Keratinocyte (primary cell): Measurements from ENCODE around the gene IMPDH1. TPM values are rescaled to one million over a fixed set of nuclear protein-coding genes. Genes with fewer than 3 reads are reported as not detected.

ENCODE experiments used
- DNase-seq: peaks from one replicate; pipeline ENCODE4 v3.0.0-alpha.2; 2011; ENCODE audit warnings: low read depth, missing footprints, low spot score
- FAIRE-seq: peaks from 2 replicates; lab custom pipeline; 2011; peaks lifted over from hg19 to GRCh38; lab: Jason Lieb, UNC
- H2AFZ ChIP-seq: 2 replicates; pipeline ENCODE4 v1.6.0; 2012; ENCODE audit warnings: low read length, control low read depth, inconsistent platforms; ENCODE audit not compliant: control insufficient read depth
- H3K27ac ChIP-seq: 2 replicates; pipeline ENCODE4 v1.5.1; 2011; ENCODE audit warnings: low read length; ENCODE audit not compliant: control insufficient read depth, insufficient read depth
- H3K27me3 ChIP-seq: 3 replicates; pipeline ENCODE4 v1.6.0; 2011; ENCODE audit warnings: low read length; ENCODE audit not compliant: control insufficient read depth, insufficient read depth; ENCODE audit errors: extremely low read depth
- H3K36me3 ChIP-seq, 2 experiments: 2 replicates in 1 of 2; 3 replicates in 1 of 2; pipeline ENCODE4 v1.5.1; 2011; ENCODE audit warnings: low read length in 2 of 2, mild to moderate bottlenecking in 1 of 2; ENCODE audit not compliant: control insufficient read depth in 2 of 2, insufficient read depth in 2 of 2; ENCODE audit errors: extremely low read depth in 1 of 2
- H3K4me1 ChIP-seq: 3 replicates; pipeline ENCODE4 v1.5.1; 2011; ENCODE audit warnings: low read length; ENCODE audit not compliant: control insufficient read depth, insufficient read depth; ENCODE audit errors: extremely low read depth
- H3K4me2 ChIP-seq: 3 replicates; pipeline ENCODE4 v1.6.0; 2011; ENCODE audit warnings: low read depth, low read length; ENCODE audit not compliant: control insufficient read depth, insufficient read depth; ENCODE audit errors: extremely low read depth
- H3K4me3 ChIP-seq, 3 experiments: fragments of 200-600 bp in 1 of 3; sonication (generic) in 1 of 3; 2 replicates in 2 of 3; 3 replicates in 1 of 3; pipeline ENCODE4 v1.5.1; 2011 to 2016; ENCODE audit warnings: low read length in 3 of 3, mild to moderate bottlenecking in 3 of 3, control low read depth in 2 of 3, inconsistent platforms in 1 of 3, low read depth in 1 of 3, mixed read lengths in 1 of 3, mixed run types in 1 of 3, moderate library complexity in 1 of 3; ENCODE audit not compliant: control insufficient read depth in 2 of 3, insufficient read depth in 2 of 3; ENCODE audit errors: extremely low read depth in 1 of 3
- H3K79me2 ChIP-seq: 2 replicates; pipeline ENCODE4 v1.6.0; 2012; ENCODE audit warnings: low read length; ENCODE audit not compliant: control insufficient read depth, insufficient read depth
- H3K9ac ChIP-seq: 3 replicates; pipeline ENCODE4 v1.6.0; 2011; ENCODE audit warnings: low read length; ENCODE audit not compliant: control insufficient read depth, insufficient read depth; ENCODE audit errors: extremely low read depth
- H3K9me1 ChIP-seq: 3 replicates; pipeline ENCODE4 v1.6.0; 2011; ENCODE audit warnings: low read length; ENCODE audit not compliant: control insufficient read depth, insufficient read depth; ENCODE audit errors: extremely low read depth
- H3K9me3 ChIP-seq: 2 replicates; pipeline ENCODE4 v1.5.1; 2012; ENCODE audit warnings: low read depth, low read length; ENCODE audit not compliant: control insufficient read depth
- H4K20me1 ChIP-seq: 3 replicates; pipeline ENCODE4 v1.6.0; 2011; ENCODE audit warnings: low read length; ENCODE audit not compliant: control insufficient read depth, insufficient read depth; ENCODE audit errors: extremely low read depth
- EZH2 ChIP-seq: IDR thresholded peaks from one replicate; pipeline ENCODE4 v1.6.1; 2012; ENCODE audit warnings: inconsistent platforms, mild to moderate bottlenecking, low read length, moderate library complexity
- dilution Hi-C: fragments of 300-500 bp; cut with MboI; formaldehyde crosslinking; loops from one replicate; pipeline ENCODE4 v1.7.0; 2020; ENCODE audit warnings: low sequenced_read_pairs; ENCODE audit not compliant: extremely low pct_ligation_motif_present
- polyA plus RNA-seq, 5 experiments: library from polyadenylated mRNA; depleted of rRNA in 3 of 5; stranded (reverse) in 3 of 5; stranded (forward) in 1 of 5; unstranded in 1 of 5; fragments of >200 nt; gene quantifications; 1 replicate in 1 of 5; 2 replicates in 3 of 5; 3 replicates in 1 of 5; pipeline versions ENCODE4 v1.2.1 to v1.2.3, GENCODE V29; 2011 to 2012; ENCODE audit warnings: missing spikeins in 2 of 5, low read depth in 1 of 5, low replicate concordance in 1 of 5
- TF ChIP-seq, protein P1 (sequence below), 3 experiments: IDR thresholded peaks in 1 of 3; conservative IDR thresholded peaks in 1 of 3; optimal IDR thresholded peaks in 1 of 3; 2 replicates in 2 of 3; 3 replicates in 1 of 3; pipeline versions ENCODE3 to v1.5.1; 2011; ENCODE audit warnings: low read length in 3 of 3, mild to moderate bottlenecking in 3 of 3, moderate library complexity in 2 of 3, control low read depth in 1 of 3, inconsistent platforms in 1 of 3; ENCODE audit not compliant: insufficient read depth in 2 of 3; ENCODE audit errors: extremely low read depth in 1 of 3

The IMPDH1 gene
- polyA plus RNA-seq, 1 donor (not counting 4 experiments of a cell fraction or from before 2014, with no cell fraction given): 56.2 TPM

- Histone ChIP-seq H3K4me3 (no peak overlapping the region), H3K79me2 (no peaks in the 10 kb centered on the region), H3K9me3 (no peaks in the 10 kb centered on the region), H3K27me3 (peaks cover 6% of the 10 kb centered on the region), H3K36me3 (peaks cover 12 to 28% of the 10 kb centered on the region in 2 experiments), H3K9ac (no peak overlapping the region), H2AFZ (no peak overlapping the region), H4K20me1 (no peaks in the 10 kb centered on the region), H3K4me1 (no peaks in the 10 kb centered on the region), H3K27ac (no peak overlapping the region), H3K4me2 (no peak overlapping the region), H3K9me1 (no peaks in the 10 kb centered on the region)
- TF ChIP-seq EZH2: no peak
- TF ChIP-seq, protein P1, sequence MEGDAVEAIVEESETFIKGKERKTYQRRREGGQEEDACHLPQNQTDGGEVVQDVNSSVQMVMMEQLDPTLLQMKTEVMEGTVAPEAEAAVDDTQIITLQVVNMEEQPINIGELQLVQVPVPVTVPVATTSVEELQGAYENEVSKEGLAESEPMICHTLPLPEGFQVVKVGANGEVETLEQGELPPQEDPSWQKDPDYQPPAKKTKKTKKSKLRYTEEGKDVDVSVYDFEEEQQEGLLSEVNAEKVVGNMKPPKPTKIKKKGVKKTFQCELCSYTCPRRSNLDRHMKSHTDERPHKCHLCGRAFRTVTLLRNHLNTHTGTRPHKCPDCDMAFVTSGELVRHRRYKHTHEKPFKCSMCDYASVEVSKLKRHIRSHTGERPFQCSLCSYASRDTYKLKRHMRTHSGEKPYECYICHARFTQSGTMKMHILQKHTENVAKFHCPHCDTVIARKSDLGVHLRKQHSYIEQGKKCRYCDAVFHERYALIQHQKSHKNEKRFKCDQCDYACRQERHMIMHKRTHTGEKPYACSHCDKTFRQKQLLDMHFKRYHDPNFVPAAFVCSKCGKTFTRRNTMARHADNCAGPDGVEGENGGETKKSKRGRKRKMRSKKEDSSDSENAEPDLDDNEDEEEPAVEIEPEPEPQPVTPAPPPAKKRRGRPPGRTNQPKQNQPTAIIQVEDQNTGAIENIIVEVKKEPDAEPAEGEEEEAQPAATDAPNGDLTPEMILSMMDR (optimal IDR thresholded peaks at IDR 0.05 in 1 of 3, IDR thresholded peaks at IDR 0.05 in 1 of 3, conservative IDR thresholded peaks at IDR 0.05 in 1 of 3; ENCODE audit: extremely low read depth in 1 of 3, insufficient read depth in 2 of 3, low read length in 3 of 3): no peak
- no peak for DNase-seq
- dilution Hi-C loops: no loop called here
- no peak for FAIRE-seq
These were observed 16.1 kb downstream of the IMPDH1 start for GRCh38 chr7:128393526-128394330.

DNA sequence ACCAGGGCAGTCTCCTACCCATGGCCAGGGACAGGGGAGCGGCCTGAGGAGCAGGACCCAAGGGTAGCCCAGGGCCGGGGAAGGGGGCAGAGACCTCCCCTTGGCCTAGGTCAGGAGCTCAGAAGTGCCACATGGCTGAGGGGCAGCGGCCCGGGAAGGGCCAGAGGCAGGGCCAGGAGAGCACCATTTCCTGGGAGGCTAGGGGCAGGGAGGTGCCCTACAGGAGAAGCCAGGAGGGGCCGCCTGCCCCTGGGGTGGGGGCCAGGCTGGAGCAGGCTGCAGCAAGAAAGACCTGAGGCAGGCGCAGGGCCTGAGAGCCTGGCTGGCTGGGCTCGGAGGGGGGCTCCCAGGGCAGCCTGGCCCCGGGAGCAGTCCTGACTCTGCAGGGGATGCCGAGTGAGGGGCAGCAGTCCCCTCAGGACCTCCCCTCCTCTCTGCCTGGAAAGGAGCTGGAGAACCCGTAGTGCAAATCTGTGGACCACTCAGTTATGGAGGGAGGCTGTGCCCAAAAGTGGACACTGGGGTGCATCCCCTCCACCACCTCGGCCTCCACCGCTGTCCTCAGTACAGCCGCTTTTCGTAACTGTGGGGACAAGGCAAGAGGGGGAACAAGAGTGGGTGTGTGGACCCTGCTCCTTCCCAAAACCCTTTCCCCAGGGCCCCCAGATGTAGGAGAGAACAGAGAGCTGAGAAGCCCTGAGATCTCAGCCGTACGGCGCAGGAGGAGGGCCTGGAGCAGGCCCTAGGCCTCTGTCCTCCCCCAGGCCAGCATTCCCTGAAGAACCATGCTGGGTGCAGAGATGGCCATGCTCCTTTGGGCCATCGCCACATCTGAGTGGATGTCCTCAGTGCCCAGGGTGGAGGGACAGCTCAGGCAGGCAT is 17.1 kb downstream of the IMPDH1 start:
- DNase-seq (no peak), FAIRE-seq (no peak)
- H3K4me1 ChIP-seq: no peaks in the 10 kb centered on the region
- H3K4me2 ChIP-seq: no peak overlapping the region
- H3K9me1 ChIP-seq: no peaks in the 10 kb centered on the region
- H4K20me1 ChIP-seq: no peaks in the 10 kb centered on the region
- no peak overlapping the region for H3K9ac ChIP-seq
- H3K27ac ChIP-seq: no peak overlapping the region
- H3K4me3 ChIP-seq: no peak overlapping the region
- H3K9me3 ChIP-seq: no peaks in the 10 kb centered on the region
- peaks cover 3 to 23% of the 10 kb centered on the region in 2 experiments for H3K36me3 ChIP-seq
- H3K79me2 ChIP-seq: no peaks in the 10 kb centered on the region
- dilution Hi-C loops: no loop called here
- H3K27me3 ChIP-seq: peaks cover 16% of the 10 kb centered on the region
- H2AFZ ChIP-seq: no peak overlapping the region
- no peak for TF ChIP-seq EZH2
- TF ChIP-seq, protein P1 (optimal IDR thresholded peaks at IDR 0.05 in 1 of 3, IDR thresholded peaks at IDR 0.05 in 1 of 3, conservative IDR thresholded peaks at IDR 0.05 in 1 of 3; ENCODE audit: extremely low read depth in 1 of 3, insufficient read depth in 2 of 3, low read length in 3 of 3): no peak
